Measurements from ENCODE around the gene ZMYND19.

DNA sequence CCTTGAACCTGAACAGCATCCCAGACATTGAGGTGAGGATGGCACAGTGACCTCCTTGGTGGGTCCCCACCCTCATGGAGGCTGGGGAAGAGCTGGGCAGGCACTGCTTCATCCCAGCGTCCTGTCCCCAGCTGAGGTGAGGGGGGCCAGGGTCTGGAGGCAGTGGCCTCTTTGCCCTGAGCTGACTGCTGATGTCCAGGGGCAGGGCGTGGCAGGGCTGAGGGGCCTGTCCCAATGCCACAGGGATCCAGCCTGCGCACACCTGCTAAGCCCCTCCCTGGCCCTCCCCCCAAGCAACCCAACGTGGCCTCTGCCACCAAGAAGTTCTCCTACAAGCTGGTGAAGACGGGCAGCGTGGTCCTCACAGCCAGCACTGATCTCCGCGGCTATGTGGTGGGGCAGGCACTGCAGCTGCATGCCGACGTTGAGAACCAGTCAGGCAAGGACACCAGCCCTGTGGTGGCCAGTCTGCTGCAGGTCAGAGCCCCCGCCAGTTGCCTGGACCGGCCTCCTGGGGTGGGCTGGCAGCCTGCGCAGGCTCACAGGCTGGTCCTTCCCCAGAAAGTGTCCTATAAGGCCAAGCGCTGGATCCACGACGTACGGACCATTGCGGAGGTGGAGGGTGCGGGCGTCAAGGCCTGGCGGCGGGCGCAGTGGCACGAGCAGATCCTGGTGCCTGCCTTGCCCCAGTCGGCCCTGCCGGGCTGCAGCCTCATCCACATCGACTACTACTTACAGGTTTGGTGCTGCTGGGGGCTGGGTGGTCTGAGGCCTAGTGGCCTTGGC, 23.6 kb upstream of the ZMYND19 start:
- TF ChIP-seq, protein P1, sequence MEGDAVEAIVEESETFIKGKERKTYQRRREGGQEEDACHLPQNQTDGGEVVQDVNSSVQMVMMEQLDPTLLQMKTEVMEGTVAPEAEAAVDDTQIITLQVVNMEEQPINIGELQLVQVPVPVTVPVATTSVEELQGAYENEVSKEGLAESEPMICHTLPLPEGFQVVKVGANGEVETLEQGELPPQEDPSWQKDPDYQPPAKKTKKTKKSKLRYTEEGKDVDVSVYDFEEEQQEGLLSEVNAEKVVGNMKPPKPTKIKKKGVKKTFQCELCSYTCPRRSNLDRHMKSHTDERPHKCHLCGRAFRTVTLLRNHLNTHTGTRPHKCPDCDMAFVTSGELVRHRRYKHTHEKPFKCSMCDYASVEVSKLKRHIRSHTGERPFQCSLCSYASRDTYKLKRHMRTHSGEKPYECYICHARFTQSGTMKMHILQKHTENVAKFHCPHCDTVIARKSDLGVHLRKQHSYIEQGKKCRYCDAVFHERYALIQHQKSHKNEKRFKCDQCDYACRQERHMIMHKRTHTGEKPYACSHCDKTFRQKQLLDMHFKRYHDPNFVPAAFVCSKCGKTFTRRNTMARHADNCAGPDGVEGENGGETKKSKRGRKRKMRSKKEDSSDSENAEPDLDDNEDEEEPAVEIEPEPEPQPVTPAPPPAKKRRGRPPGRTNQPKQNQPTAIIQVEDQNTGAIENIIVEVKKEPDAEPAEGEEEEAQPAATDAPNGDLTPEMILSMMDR (IDR thresholded peaks at IDR 0.05): no peak
- TF ChIP-seq POLR2A (IDR thresholded peaks at IDR 0.05): no peak

All from heart left ventricle (tissue), 13 donors.